Measurements from ENCODE around the gene CEBPG.

The CEBPG gene

DNA sequence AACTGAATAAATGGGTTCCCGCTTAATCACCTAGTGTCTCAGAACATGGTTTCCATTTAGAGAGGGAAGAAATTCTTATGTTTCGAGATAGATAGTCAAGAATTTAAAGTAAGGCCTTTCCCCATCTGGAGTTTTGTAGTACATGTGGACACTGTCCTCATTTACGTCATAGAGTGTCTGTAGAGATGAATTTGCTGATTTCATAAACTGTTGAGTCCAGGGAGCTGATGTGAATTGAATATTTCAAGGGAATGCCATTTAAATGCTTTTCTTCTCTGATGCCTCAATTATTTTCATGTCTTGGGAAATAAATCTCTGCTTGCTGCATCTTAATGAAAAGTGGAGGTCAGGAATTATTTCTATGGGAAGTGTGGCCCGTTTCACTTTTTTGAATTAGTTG is 9.5 kb downstream of the CEBPG start:
- DNase-seq: no peak

DNA sequence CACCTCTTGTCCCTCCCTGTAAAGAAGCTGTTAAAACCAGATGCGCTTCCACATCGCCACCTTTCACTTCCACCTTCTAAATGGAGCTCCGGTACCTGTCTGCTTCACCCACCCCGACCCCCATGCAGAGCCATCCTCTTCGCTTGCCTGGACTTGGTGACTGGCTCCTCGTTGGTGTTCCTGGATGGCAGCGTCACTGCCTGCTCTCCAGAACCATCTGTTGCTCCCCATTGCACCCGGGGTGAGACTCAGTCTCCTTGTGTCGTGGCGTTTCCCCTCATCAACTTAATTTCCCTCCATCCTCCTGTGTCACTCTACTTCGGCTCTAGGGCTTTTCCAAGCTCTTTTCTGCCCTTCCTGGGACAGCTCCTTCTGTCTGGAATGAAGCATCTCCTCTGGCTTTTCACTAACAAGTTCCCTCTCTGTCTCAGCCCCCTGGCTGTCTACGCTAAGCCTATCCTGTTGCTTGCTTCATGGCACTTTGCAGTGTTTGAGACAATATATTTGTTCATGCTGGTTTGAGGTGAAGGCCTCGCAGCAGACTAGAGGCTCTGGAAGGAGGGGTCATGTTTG is 10.3 kb downstream of the CEBPG start:
- no peak for DNase-seq

DNA sequence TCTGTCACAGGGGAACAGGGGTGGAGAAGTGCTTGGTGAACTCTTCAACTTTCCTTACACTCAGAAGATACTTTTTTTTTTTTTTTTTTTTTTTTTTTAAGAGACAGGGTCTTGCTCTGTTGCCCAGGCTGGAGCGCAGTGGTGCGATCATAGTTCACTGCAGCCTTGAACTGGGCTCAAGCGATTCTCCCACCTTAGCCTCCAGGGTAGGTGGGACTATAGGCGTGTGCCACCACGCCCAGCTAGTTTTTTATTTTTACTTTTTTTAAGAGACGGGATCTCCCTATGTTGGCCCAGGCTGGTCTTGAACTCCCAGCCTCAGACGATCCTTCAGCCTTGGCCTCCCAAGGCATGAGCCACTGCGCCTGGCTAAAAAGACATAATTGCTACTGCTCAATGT is 11.5 kb downstream of the CEBPG start:
- DNase-seq: no peak

DNA sequence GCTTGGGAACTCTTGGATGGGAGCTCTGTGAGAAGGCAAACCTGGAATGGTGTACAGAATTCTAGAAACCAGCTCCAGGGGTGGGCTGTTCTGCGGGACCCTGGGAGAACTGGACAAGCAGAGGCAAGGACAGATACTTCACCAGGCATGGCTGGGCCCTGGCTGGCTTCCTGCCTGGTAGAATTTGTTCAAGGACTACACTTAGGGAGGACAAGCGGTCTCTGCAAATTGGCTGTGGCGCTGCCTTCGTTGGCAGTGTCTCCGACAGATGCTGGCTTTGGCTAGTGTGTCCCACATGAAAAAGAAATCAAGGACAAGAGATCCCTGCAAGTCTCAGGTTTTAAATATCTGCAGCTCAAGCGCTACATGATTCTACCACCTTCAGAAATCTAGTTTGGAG is 12.4 kb downstream of the CEBPG start:
- peak in 5 of 14 donors; percentile 6 to 30 (median 21) for DNase-seq

DNA sequence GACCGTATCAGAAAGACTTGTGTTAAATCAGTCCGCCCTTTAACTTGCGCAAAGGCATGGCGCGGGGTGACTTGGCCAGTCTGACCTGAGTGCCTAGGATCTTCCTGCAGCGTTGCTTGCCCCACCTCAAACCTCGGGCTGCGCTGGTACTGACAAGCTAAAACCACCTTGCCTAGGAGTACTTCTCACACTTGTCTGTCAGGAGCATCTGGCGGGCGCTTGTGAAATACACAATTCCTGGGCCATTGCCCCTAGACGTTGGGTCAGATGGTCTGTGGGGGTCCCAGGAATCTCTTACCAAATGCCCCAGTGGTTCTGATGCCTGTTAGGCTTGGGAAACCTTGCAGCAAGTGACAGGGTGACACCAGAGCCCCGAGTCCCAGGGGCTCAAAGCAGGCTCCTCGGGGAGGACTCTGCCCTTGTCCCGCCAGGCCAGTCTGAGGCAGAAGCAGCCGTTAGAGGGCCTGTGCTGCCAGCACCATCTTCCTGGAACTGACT is 12.9 kb downstream of the CEBPG start:
- DNase-seq: no peak

DNA sequence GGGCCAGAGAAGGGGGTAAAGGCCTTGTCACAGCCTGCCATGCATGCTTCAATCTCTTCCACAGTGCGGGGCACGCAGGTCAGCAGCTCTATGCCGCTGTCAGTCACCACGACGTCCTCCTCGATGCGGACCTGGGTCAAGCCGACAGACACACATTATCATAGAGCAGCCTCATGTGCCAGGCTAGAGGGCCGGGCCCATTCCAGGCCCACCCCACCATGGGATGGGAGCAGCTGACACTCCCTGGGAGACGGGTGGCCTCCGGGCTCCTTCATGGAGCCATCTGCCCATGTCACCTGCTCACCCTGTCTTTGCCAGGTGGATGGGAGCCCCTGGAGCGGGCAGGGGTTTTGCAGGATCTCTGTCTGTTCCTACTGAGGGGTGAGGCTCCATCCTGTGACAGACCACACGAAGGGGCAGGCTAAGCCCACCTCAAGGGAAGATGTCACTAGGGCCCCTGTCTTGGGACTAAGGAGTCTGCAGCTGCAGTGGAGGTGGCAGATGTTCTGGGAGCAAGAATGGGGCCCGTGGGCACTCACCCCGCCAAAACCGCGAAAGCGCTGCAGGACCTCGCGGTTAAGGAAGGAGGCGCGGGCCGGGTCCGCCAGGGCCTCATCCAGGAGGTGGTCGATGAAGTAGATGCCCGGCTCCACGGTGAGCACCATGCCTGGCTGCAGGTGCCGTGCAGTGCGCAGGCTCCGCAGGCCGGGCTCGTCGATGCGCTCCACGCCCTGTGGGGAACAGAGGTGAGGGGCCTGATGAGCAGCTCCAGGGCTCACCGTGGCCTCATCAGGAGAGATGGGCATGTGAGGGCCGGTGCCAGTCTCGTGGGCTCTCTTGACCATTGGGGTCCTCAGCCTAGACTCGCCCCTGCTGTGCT is 14.1 kb downstream of the CEBPG start:
- peak in 1 of 14 donors; percentile 64 for DNase-seq

DNA sequence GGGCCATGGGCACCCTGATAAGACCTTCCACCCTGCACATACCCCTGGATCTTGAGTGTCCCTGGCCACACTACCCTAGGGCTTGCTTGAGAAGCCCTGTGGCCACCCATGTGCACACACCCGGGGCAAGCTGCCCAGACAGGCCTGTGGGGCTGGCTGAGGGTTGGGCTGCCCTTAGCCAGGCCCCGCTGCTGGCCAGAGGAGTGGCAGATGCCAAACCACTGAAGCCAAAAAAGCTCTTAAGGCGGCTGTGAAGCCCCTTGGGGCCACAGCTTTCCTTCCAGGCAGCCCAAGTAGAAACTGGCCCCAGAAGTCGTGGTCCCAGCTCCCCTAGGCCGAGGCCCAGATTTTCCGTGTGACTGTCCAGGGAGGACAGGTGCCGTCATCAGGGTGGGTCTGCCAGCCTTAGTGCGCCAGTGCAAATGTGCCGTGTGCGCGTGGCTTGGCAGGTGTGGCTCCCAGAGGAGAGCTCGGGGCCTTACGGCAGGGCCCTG is 14.8 kb downstream of the CEBPG start:
- DNase-seq: peak in 4 of 14 donors; percentile 30 to 65 (median 41)

DNA sequence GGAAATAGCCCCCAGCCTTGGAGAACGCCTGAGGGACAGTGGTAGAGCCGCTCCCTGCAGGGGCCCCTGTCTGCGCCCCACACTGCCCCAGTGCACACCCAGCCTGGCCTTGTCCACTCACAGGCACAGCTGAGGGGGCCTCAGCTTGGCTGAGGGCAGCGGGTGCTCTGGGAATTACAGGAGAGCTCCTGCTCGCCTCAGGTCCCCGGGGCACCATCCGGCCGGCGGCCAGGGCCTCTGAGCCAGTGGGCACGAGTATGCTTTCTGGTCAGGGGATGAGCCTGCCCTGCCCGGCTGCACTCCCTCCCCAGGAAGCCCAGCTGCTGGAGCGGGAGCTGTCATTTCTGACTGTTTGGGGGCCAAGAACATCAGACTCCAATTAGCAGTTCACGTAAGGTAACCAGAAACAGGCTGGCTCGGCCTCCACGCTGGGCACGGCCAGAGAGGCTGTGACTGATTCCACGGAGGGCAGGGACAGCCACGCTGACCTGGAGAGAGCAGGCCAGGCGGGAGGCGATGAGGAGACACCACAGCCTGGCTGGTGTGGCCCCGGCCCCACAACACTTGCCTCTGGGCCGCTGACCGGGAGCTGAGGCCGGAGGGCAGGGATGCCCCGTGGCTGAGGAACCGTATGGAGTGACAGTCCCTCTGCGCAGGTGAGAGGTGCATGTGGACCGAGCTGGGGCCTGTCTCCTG is 15.4 kb downstream of the CEBPG start:
- peak in 5 of 14 donors; percentile 27 to 67 (median 45) for DNase-seq

DNA sequence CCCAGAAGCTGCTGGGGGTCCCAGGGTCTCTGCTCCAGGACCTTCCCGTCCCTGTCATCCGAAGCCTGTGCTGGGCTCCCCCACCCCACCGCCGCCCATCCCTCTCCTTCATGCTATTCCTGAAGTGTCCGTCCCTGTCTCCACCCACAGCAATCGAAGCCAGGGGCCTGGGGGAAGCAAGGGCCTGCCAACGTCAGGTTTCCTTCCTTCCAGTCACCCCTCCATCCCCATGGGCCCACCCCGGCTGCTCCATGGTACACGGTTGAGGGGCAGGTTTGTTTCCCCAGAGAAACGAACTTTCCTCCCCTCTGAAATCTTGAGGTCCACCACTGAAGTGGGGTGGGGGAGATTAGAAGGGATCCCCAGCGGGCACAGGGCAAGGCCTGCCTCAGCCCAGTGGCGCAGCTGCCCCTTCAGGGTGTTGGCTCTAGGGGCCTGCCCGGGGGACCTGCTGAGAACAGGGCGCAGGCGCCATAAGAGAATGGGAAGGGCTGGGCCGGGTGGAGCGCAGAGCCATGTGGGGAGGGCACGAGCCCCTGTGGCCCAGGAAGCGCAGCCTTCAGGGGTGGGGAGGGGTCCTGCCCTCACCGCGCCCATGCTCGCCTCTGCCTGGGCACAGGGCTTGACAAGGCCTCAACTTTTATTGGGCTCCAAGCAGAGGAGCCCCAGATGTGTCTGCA is 16.1 kb downstream of the CEBPG start:
- DNase-seq: no peak

DNA sequence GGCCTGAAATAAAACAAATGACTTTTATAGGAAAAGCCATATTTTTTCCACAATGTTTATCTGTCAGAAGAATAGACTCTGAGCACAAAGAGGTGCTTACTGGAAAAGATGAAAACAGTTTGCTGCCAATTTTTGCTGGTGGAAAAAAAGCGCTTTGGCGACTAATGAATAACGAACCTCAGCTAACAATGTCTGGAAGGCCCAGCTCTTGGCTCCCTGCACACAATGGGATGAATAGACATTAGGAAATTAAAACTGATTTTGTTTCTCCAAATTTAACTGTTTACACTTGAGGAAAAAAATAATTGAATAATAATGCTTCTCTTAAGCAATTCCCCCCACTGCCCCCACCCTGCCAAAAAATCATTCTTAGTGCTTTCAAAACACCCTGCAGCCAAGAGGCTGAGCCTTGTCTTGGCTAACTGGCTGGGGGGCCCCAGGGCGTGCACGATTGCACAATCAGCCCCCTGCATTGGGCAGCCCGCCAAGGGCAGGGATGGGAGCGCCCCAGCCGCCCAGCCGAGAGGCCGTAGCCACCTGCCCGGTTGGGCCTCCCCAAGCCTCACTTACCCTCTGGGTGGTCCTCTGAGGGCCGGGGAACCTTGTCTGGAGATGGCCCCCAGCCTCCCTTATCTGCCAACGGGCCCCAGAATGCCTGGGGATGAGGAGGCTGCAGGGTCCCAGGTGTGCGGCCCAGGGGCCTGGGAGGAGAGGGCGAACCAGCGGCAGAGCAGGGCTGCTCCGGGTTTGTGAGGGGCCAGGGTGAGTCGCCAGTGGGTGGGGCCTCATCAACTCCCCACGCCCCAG is 16.8 kb downstream of the CEBPG start:
- peak in 1 of 14 donors; percentile 11 for DNase-seq

DNA sequence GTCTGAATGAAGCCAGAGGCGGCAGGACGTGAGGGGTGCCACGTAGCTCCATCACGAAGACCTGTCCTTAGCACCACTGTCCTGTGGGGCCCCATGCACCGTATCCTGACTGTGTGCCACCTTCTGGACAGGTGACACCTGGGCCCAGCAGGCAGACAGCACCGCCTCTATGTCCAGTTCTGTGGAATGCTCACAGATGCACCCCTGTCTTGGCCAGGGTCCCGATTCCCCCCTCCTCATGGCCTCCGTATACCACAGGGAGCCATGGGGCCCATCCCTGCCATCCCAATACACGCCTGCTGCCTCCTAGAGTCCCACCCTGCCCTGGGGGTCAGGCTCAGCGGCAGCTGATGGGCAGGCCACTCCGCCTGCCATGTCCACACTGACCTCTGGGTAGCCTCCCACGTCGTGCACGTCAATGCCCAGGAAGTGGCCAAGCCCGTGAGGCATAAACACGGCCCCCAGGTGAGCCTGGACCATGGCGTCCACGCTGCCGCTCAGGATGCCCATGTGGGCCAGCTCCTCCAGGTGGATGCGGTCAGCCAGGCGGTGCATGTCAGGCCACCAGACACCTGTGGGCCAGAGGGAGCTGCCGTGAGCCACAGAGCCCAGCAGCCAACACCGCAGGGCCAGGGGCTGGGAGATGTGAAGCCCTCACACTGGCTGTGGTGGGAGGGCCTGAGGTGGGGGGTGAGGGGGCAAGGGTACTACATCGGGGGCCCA is 17.6 kb downstream of the CEBPG start:
- DNase-seq: no peak

DNA sequence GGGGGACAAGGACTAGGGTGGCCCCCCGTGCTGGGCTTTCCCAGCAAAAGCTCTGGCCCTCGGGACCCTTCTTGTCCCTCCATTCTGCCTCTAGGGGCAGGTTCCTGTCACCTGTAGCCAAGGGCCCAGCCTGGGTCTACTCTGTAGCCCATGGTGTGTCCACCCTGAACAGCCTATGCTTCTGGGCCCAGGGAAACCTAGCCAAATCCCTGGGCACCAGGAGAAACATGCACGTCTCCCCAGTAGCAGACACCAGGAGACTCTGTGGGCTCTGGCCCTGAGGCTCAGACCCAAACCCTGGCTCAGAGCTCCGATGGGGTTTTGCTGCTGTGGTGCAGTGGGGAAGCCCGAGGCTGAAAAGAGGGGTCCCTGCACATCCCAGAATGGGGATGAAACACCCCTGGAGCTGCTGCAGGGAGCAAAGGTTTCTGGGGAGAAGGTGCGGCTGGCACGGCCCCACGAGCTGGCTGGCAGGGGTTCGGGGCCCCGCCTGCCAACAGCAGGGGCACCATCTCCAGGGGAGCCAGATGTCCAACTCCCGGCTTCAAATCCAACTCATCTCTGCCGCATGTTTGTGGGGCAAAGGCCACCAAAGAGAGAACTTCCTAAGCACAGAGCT is 18.2 kb downstream of the CEBPG start:
- DNase-seq: no peak

DNA sequence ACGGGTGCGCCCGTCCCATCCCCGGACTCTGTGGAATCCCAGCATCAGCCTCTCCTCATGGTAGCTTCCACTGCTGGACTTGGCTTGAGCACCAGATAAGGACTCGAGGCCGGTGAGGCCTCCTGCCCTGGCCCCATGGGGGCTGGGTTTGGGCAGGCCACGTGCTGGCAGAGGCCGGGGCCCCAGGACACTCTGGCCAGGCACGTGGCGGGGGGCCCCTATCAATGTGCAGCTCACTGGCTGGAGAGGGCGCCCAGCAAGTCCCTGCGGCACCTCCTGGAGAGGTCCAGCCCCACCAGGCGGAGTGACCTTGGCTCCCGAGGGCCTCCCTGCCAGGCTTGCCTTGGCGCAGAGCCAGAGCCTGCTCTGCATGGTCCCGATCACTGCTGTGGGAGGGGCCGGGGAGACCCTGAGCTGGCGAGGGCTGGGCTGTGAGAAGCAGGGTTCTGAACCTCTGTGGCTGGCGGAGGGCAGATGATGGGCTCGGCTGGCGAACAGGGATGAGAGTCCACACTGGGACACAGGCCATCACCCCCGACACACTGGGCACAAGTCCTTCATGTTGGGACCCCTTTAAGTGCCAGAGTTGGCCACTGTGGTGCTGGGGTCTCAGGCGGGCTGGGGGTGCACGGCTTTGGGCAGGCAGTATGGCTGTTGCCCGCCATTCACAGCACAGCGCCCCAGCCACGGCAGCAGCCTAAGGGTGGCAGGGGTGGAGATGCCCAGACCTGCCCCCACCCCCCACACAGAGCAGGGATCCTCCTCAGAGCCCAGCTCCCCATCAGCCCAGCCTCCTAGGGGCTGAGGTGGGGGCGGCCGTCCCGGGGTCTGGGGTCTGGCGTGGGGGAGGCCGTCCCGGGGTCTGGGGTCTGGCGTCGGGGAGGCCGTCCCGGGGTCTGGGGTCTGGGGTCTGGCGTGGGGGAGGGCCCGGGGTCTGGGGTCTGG is 19.1 kb downstream of the CEBPG start:
- DNase-seq: peak in 1 of 14 donors; percentile 11

DNA sequence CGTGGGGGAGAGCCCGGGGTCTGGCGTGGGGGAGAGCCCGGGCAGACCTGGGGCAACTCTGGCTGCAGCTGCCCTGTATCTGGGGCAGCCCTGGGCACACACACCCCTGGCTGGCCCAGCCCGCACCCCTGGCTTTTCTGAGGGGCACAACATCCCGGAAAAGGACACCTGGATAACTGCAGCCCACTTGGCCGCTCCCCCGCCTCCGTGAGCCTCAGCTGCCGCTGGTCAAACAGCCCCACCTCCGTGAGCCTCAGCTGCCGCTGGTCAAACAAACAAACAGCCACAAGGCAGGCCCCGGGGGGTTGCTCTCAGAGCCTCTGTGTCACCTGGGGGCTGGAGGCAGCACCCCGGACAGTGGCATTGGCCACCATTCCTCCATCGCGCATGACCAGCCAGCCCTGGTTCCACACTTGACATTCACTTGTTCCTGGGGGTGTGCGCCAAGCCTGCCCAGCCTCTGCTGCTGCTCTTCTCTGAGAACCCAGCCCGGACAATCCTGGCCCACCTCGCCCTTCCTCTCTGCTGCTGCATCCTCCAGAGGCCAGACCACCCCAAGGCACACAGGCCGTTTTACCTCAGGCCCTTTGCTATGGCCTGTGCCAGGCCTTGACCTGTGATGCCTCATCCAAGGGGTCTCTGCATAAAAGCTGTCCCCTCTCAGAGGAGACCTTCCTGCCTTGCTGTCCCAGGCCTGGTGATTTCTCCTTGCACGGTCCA is 19.9 kb downstream of the CEBPG start:
- DNase-seq: no peak

DNA sequence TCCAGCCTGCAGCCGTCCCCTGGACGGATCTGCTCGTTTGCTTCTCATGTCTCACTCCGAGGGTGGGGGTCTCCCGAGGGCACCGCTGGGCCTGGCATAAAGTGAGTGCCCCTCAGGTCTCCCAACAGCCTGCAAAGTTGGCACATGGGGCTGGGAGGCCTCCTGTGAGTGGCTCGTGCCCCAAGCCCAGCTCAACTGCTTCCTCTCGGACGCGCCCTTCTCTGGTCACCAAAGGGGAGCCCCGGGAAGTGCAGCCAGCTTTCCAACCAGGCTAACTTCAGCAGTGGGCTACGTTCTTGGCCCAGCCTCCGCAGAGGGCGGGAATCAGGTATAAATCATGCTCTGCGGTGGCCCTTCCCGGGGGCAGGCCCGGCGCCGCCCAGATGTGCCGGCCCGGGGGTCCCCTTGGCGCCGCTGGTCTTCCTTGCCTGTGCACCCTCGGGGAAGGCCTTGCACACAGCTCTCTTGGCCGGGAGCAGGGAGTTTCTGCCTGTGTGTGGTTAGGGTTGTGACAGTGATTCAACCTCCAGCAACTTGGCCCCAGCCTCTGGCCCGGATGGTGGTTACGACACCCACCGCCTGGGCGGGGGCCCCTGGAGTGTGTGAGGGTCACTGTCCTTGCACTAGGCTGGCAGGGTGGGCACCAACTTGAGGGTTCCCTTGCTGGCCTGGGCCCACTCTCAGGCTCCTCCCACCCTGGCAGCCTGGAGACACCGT is 20.7 kb downstream of the CEBPG start:
- DNase-seq: peak in 3 of 14 donors; percentile 15 to 52 (median 15)

DNA sequence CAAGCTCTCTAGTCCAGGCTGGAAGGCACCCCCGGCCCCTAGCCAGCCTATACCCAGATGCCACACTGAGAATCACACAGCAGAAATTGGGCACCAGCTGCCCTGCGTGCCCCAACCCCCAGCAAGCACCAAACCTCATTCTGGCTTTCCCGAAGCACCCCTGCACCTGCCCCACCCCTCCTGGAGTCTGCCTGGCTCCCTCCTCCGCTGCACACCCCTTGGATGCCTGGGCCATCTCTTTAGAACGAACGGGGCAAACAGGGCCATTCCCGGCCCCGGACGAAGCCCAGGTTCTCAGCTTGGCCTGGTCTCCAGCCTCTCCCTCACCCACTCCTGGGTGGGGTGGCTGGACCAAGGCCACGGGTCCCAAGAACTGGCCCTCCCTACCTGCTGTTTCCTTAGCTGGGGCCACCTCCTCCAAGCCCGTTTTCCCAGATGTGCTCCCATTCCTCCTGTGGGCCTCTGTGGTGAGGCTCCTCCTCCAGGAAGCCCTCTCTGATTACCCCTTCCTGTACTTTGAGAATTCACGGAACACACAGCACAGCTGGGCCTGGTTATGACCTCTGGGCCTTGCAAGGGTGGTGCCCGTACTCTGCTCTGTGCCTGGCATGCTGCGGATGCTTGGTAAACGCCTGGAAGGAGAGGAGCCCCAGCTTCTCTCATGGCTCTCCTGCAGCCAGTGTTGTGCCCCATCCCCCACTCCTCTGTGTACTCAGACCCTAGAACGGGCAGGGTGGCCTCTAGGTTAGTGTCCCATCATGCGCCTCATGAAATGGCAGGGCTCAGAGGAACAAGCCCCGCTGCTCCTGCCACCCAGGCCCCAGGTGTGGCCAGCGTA is 21.4 kb downstream of the CEBPG start:
- no peak for DNase-seq
